CD14-positive monocyte (primary cell): ENCODE results near the gene ATMIN. TPM values are rescaled to one million over a fixed set of nuclear protein-coding genes. Genes with fewer than 3 reads are reported as not detected.

Experiments
- DNase-seq, 3 donors: peaks; one replicate each; pipeline ENCODE4 v3.0.0-alpha.2; 2011 to 2022
- H2AFZ ChIP-seq: 2 replicates; pipeline ENCODE4 v1.6.0; 2012; ENCODE audit warnings: mild to moderate bottlenecking, low read depth, low read length, inconsistent platforms; ENCODE audit not compliant: insufficient read depth, poor library complexity, severe bottlenecking
- H3K27ac ChIP-seq, 2 donors: 1 replicate in 1 of 2; 2 replicates in 1 of 2; pipeline ENCODE4 v1.5.1; 2012 to 2013; ENCODE audit warnings: low read length in 2 of 2, control low read depth in 1 of 2, inconsistent platforms in 1 of 2, low read depth in 1 of 2, mild to moderate bottlenecking in 1 of 2
- H3K27me3 ChIP-seq, 2 donors: one replicate each; pipeline versions ENCODE4 v1.6.0 to v1.6.1; 2011 to 2013; ENCODE audit warnings: low read length in 2 of 2; ENCODE audit not compliant: control insufficient read depth in 2 of 2, insufficient read depth in 2 of 2
- H3K36me3 ChIP-seq, 2 donors: replicated peaks in 1 of 2; 1 replicate in 1 of 2; 2 replicates in 1 of 2; pipeline versions ENCODE4 v1.5.1 to v1.6.1; 2012 to 2013; ENCODE audit warnings: low read length in 2 of 2, control low read depth in 1 of 2, inconsistent platforms in 1 of 2, mild to moderate bottlenecking in 1 of 2; ENCODE audit not compliant: insufficient read depth in 2 of 2, control insufficient read depth in 1 of 2
- H3K4me1 ChIP-seq, 2 donors: 1 replicate in 1 of 2; 2 replicates in 1 of 2; pipeline versions ENCODE4 v1.5.1 to v1.6.1; 2012 to 2013; ENCODE audit warnings: low read length in 2 of 2, control low read depth in 1 of 2, inconsistent platforms in 1 of 2, mild to moderate bottlenecking in 1 of 2, moderate library complexity in 1 of 2; ENCODE audit not compliant: insufficient read depth in 2 of 2, control insufficient read depth in 1 of 2
- H3K4me2 ChIP-seq: replicated peaks from 2 replicates; pipeline ENCODE3; 2012; ENCODE audit warnings: low read length, moderate library complexity, mild to moderate bottlenecking; ENCODE audit not compliant: poor library complexity, severe bottlenecking; ENCODE audit errors: extremely low read depth
- H3K4me3 ChIP-seq, 3 experiments: fragments of 200-600 bp in 1 of 3; sonication (generic) in 1 of 3; replicated peaks in 1 of 3; 1 replicate in 2 of 3; 2 replicates in 1 of 3; pipeline ENCODE4 v1.5.1; 2011 to 2013; ENCODE audit warnings: low read length in 3 of 3, mild to moderate bottlenecking in 3 of 3, control low read depth in 2 of 3, low read depth in 2 of 3, inconsistent platforms in 1 of 3, moderate library complexity in 1 of 3
- H3K79me2 ChIP-seq: 2 replicates; pipeline ENCODE4 v1.6.0; 2012; ENCODE audit warnings: mild to moderate bottlenecking, control low read depth, inconsistent platforms, low read length, moderate library complexity; ENCODE audit not compliant: insufficient read depth
- H3K9ac ChIP-seq: 2 replicates; pipeline ENCODE4 v1.6.0; 2017; ENCODE audit warnings: low read length, mild to moderate bottlenecking; ENCODE audit not compliant: insufficient read depth, poor library complexity, severe bottlenecking
- H3K9me3 ChIP-seq, 2 donors: replicated peaks in 1 of 2; 1 replicate in 1 of 2; 2 replicates in 1 of 2; pipeline versions ENCODE4 v1.5.1 to v1.6.1; 2012 to 2013; ENCODE audit warnings: low read length in 2 of 2, control low read depth in 1 of 2; ENCODE audit not compliant: control insufficient read depth in 1 of 2, insufficient read depth in 1 of 2
- H4K20me1 ChIP-seq: 2 replicates; pipeline ENCODE4 v1.6.0; 2012; ENCODE audit warnings: mild to moderate bottlenecking, low read length, control low read depth, moderate library complexity; ENCODE audit not compliant: insufficient read depth
- H3K27ac Mint-ChIP-seq, 7 donors: one replicate each; pipeline ENCODE4 v1.8.0; 2020; ENCODE audit warnings: mild to moderate bottlenecking in 7 of 7, mixed read lengths in 7 of 7, moderate library complexity in 6 of 7, inconsistent platforms in 2 of 7
- H3K27me3 Mint-ChIP-seq, 3 donors: one replicate each; pipeline ENCODE4 v1.8.0; 2021 to 2022; ENCODE audit warnings: low read depth in 3 of 3, mild to moderate bottlenecking in 3 of 3, mixed read lengths in 3 of 3, moderate library complexity in 3 of 3, inconsistent platforms in 1 of 3
- H3K36me3 Mint-ChIP-seq, 2 donors: one replicate each; pipeline ENCODE4 v1.8.0; 2020; ENCODE audit warnings: mixed read lengths in 2 of 2, inconsistent platforms in 1 of 2, mild to moderate bottlenecking in 1 of 2
- H3K4me1 Mint-ChIP-seq: one replicate; pipeline ENCODE4 v1.8.0; 2020; ENCODE audit warnings: mild to moderate bottlenecking, mixed read lengths
- H3K4me3 Mint-ChIP-seq, 2 donors: one replicate each; pipeline ENCODE4 v1.8.0; 2020; ENCODE audit warnings: mild to moderate bottlenecking in 2 of 2, mixed read lengths in 2 of 2, moderate library complexity in 1 of 2
- H3K9me3 Mint-ChIP-seq, 7 donors: one replicate each; pipeline ENCODE4 v1.8.0; 2020 to 2022; ENCODE audit warnings: mixed read lengths in 7 of 7, mild to moderate bottlenecking in 6 of 7, moderate library complexity in 6 of 7, inconsistent platforms in 2 of 7
- WGBS: methylation state at CpG from one replicate; pipeline ENCODE4 v1.1.5; 2013; ENCODE audit warnings: missing lambda C conversion rate; ENCODE audit not compliant: insufficient coverage; 5-methylcytosine and 5-hydroxymethylcytosine counted together
- intact Hi-C, 2 donors: fragments of 100-400 bp; cut with micrococcal nuclease; formaldehyde crosslinking; loops; one replicate each; pipeline versions ENCODE4 v1.15.0 to v1.15.1; 2023
- polyA plus RNA-seq, 3 donors: library from polyadenylated mRNA; depleted of rRNA in 1 of 3; unstranded in 2 of 3; stranded (reverse) in 1 of 3; fragments of 300-500 nt in 2 of 3; fragments of >200 nt in 1 of 3; fragmentation: Illumina TruSeq in 2 of 3; gene quantifications; 1 replicate in 2 of 3; 2 replicates in 1 of 3; pipeline ENCODE4 v1.2.3, GENCODE V29; 2012 to 2021
- TF ChIP-seq, protein P1 (sequence below): fragments of 200-600 bp; IDR thresholded peaks from one replicate; pipeline ENCODE4 v1.8.0; 2022; ENCODE audit warnings: antibody characterized with exemption, mild to moderate bottlenecking

The ATMIN gene
- polyA plus RNA-seq, 3 donors = 10.9 to 17.6 (median 13.2) TPM

DNA sequence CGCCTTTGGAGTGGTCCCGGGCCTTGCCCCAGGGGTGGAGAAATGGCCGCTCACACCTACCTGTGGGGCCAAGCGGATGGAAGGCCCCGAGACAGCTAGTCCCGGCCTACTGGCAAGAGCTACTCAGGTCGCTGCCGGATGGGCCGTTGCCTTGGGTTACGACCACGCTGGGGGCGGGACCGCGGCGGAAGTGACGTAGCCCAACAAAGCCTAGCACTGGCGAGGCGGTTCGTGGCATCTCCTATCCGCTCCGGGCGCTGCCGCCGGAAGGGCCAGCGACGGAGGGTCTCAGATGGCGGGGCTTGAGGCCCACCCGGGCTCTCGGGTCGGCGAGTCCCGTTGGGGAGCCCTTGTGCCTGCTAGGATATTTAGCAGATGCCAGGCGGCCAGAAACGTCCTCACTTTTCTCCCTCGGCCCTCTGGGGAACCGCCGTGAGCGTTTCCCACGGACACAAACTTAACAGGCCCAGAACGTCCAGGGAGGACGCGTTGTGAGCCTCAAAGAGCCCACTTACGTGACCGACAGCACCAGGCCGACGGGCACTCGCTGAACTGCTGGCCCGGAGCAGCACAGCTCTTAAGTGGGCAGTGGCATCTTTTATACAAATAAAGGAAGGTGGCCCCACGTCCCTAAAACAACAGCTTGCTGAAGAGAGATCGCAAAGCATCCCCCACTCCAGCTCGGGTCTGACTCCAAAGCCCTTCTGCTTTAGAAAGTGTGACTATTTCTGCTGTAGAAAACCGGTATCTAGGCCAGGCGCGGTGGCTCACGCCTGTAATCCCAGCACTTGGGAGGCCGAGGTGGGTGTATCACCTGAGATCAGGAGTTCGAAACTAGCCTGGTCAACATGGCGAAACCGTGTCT is 41.7 kb downstream of the ATMIN start, which contains the start of gene C16orf46:
Gene C16orf46, minus strand, starts transcription at position 163 of the 865 bp plus-strand sequence. CDS start 13,283 bp downstream, outside the sequence.
- Histone ChIP-seq H3K36me3 (no peaks in the 10 kb centered on the region), H3K4me3 (peak within 1 kb of the TSS; percentile 75 to 92 (median 78)), H3K27ac (peak within 1 kb of the TSS; percentile 76 to 91), H3K9ac (peak within 1 kb of the TSS; percentile 78), H3K4me2 (peak within 1 kb of the TSS; percentile 72), H3K9me3 (no peaks in the 10 kb centered on the region), H4K20me1 (no peaks in the 10 kb centered on the region), H3K4me1 (peaks cover 12 to 13% of the 10 kb centered on the region in 2 donors), H3K79me2 (no peaks in the 10 kb centered on the region), H3K27me3 (no peaks in the 10 kb centered on the region), H2AFZ (peak within 1 kb of the TSS; percentile 98)
- intact Hi-C loops = loop anchor here (1.0 to 2.0 kb wide), 3 partner anchors 19 to 41 kb away; partner anchors contain the start of gene GCSH (in 2 of the 2)
- peaks cover 0 to 4% (median 2%) of the 10 kb centered on the region in 3 donors for H3K27me3 Mint-ChIP-seq
- H3K36me3 Mint-ChIP-seq = no peaks in the 10 kb centered on the region
- peaks cover 3% of the 10 kb centered on the region for H3K4me1 Mint-ChIP-seq
- 7% methylated on average over 52 of the region's 59 CpGs for WGBS
- H3K9me3 Mint-ChIP-seq = no peaks in the 10 kb centered on the region
- no peak within 1 kb of the TSS for H3K27ac Mint-ChIP-seq
- no peak within 1 kb of the TSS for H3K4me3 Mint-ChIP-seq
- DNase-seq = peak; percentile 92 to 95 (median 94)
- TF ChIP-seq, protein P1, sequence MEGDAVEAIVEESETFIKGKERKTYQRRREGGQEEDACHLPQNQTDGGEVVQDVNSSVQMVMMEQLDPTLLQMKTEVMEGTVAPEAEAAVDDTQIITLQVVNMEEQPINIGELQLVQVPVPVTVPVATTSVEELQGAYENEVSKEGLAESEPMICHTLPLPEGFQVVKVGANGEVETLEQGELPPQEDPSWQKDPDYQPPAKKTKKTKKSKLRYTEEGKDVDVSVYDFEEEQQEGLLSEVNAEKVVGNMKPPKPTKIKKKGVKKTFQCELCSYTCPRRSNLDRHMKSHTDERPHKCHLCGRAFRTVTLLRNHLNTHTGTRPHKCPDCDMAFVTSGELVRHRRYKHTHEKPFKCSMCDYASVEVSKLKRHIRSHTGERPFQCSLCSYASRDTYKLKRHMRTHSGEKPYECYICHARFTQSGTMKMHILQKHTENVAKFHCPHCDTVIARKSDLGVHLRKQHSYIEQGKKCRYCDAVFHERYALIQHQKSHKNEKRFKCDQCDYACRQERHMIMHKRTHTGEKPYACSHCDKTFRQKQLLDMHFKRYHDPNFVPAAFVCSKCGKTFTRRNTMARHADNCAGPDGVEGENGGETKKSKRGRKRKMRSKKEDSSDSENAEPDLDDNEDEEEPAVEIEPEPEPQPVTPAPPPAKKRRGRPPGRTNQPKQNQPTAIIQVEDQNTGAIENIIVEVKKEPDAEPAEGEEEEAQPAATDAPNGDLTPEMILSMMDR = no peak

- WGBS = 86% methylated on average over 1 of the region's 1 CpG
- TF ChIP-seq, protein P1 = no peak
- Mint-ChIP-seq H3K4me1 (peaks cover 3% of the 10 kb centered on the region), H3K27me3 (no peaks in the 10 kb centered on the region), H3K4me3 (no peak overlapping the region), H3K36me3 (no peaks in the 10 kb centered on the region), H3K27ac (no peak overlapping the region), H3K9me3 (no peaks in the 10 kb centered on the region)
- no peaks in the 10 kb centered on the region for H3K9me3 ChIP-seq
- no peaks in the 10 kb centered on the region for H3K27me3 ChIP-seq
- H4K20me1 ChIP-seq = no peaks in the 10 kb centered on the region
- no peaks in the 10 kb centered on the region for H3K36me3 ChIP-seq
- DNase-seq = no peak
- peaks cover 12 to 13% of the 10 kb centered on the region in 2 donors for H3K4me1 ChIP-seq
- H3K79me2 ChIP-seq = no peaks in the 10 kb centered on the region
- no peak overlapping the region for H2AFZ ChIP-seq
- H3K27ac ChIP-seq = no peak overlapping the region
- H3K4me2 ChIP-seq = no peak overlapping the region
- intact Hi-C loops = no loop called here
- no peak overlapping the region for H3K9ac ChIP-seq
- no peak overlapping the region for H3K4me3 ChIP-seq
Observed at GRCh38 chr16:81080233-81080632, 44.6 kb downstream of the ATMIN start.
